SU-DHL-6 (cell line): ENCODE results near the gene CHD6.
A peak's percentile ranks its signal among the peaks of the same experiment; 100 is the strongest.

Source experiments
- H2AFZ ChIP-seq: fragments of 200-600 bp; sonication (generic); 2 replicates; pipeline ENCODE4 v1.6.1; 2014; ENCODE audit warnings: low read depth, mild to moderate bottlenecking, moderate library complexity, mixed read lengths, antibody characterized with exemption, low read length; ENCODE audit not compliant: severe bottlenecking
- H3F3A ChIP-seq: fragments of 200-600 bp; shearing (Covaris generic); 2 replicates; pipeline ENCODE4 v1.6.0; 2016; ENCODE audit warnings: antibody characterized with exemption, mild to moderate bottlenecking; ENCODE audit not compliant: insufficient read depth
- H3K27ac ChIP-seq: fragments of 200-600 bp; sonication (generic); 2 replicates; pipeline ENCODE4 v1.5.1; 2016; ENCODE audit warnings: low read depth, mild to moderate bottlenecking, low read length, moderate library complexity, mixed read lengths
- H3K27me3 ChIP-seq: fragments of 200-600 bp; sonication (generic), shearing (Covaris generic); 2 replicates; pipeline ENCODE4 v1.6.0; 2014; ENCODE audit warnings: mild to moderate bottlenecking, low read length
- H3K36me3 ChIP-seq: fragments of 200-600 bp; sonication (generic); 2 replicates; pipeline ENCODE4 v1.6.1; 2014; ENCODE audit warnings: mild to moderate bottlenecking, low read length, mixed read lengths
- H3K4me2 ChIP-seq: fragments of 300-600, 200-600 bp; shearing (Covaris generic), sonication (generic); 2 replicates; pipeline ENCODE4 v1.6.0; 2014; ENCODE audit warnings: low read length, low read depth, mild to moderate bottlenecking; ENCODE audit not compliant: poor library complexity, severe bottlenecking
- H3K4me3 ChIP-seq: fragments of 200-600 bp; sonication (generic); 2 replicates; pipeline ENCODE4 v1.5.1; 2014; ENCODE audit warnings: antibody characterized with exemption, low read length, mild to moderate bottlenecking, mixed read lengths; ENCODE audit not compliant: insufficient read depth, poor library complexity, severe bottlenecking
- H3K79me2 ChIP-seq: fragments of 200-600 bp; sonication (generic); 2 replicates; pipeline ENCODE4 v1.6.1; 2014; ENCODE audit warnings: mild to moderate bottlenecking, low read length, moderate library complexity; ENCODE audit not compliant: insufficient read depth
- H3K9ac ChIP-seq: fragments of 200-600 bp; sonication (generic); 2 replicates; pipeline ENCODE4 v1.7.0; 2014; ENCODE audit warnings: mild to moderate bottlenecking, low read length
- H3K9me2 ChIP-seq: fragments of 200-600 bp; sonication (generic); replicated peaks from 2 replicates; pipeline ENCODE4 v1.6.1; 2014; ENCODE audit warnings: low read length; ENCODE audit not compliant: insufficient read depth
- H3K9me3 ChIP-seq: fragments of 200-600 bp; sonication (generic); 2 replicates; pipeline ENCODE4 v1.6.1; 2014; ENCODE audit warnings: low read length, mixed read lengths; ENCODE audit not compliant: insufficient read depth
- H4K20me1 ChIP-seq: fragments of 200-600 bp; sonication (generic); 2 replicates; pipeline ENCODE4 v1.6.1; 2014; ENCODE audit warnings: low read depth, mild to moderate bottlenecking, antibody characterized with exemption, low read length, moderate library complexity, mixed read lengths
- EZH2phosphoT487 ChIP-seq: fragments of 200-600 bp; sonication (generic), shearing (Covaris generic); conservative IDR thresholded peaks from 2 replicates; pipeline ENCODE4 v1.6.1; 2018; ENCODE audit warnings: mild to moderate bottlenecking, antibody characterized with exemption, low read length, moderate library complexity, mixed read lengths
- TF ChIP-seq, protein P1 (sequence below): fragments of 200-600 bp; sonication (generic); IDR thresholded peaks from one replicate; pipeline ENCODE4 v1.5.1; 2017; ENCODE audit warnings: antibody characterized with exemption, mild to moderate bottlenecking, low read length, moderate library complexity; ENCODE audit not compliant: insufficient read depth, poor library complexity, severe bottlenecking

Gene CHD6

DNA sequence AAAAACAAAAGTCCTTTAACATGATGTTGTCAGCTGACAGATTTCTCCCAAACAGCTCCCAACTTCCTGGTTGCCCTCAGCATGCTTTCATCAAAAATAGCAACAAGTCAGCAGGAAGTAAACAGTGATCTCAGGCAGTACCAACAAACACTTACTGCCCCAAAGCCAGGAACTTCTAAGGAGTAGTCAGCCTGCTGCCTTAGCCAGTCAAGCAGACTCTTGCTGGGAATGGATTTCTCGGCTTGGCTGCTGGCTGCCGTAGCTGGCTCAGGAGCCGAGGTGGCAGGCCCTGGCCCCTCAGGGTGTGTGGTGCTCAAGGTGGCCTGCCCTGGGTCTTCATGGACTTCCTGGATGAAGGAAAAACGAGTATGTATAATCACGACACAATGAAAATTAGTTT lies 205.0 kb downstream of the CHD6 start:
- Histone ChIP-seq H3K27ac (no peak overlapping the region), H3K79me2 (no peaks in the 10 kb centered on the region), H3K9me2 (no peaks in the 10 kb centered on the region), H3K4me2 (no peak overlapping the region), H3F3A (no peaks in the 10 kb centered on the region), H4K20me1 (no peaks in the 10 kb centered on the region), H3K9ac (no peak overlapping the region), H3K9me3 (no peaks in the 10 kb centered on the region), H3K27me3 (no peaks in the 10 kb centered on the region), H2AFZ (no peak overlapping the region), H3K36me3 (no peaks in the 10 kb centered on the region), H3K4me3 (no peak overlapping the region)
- TF ChIP-seq, protein P1, sequence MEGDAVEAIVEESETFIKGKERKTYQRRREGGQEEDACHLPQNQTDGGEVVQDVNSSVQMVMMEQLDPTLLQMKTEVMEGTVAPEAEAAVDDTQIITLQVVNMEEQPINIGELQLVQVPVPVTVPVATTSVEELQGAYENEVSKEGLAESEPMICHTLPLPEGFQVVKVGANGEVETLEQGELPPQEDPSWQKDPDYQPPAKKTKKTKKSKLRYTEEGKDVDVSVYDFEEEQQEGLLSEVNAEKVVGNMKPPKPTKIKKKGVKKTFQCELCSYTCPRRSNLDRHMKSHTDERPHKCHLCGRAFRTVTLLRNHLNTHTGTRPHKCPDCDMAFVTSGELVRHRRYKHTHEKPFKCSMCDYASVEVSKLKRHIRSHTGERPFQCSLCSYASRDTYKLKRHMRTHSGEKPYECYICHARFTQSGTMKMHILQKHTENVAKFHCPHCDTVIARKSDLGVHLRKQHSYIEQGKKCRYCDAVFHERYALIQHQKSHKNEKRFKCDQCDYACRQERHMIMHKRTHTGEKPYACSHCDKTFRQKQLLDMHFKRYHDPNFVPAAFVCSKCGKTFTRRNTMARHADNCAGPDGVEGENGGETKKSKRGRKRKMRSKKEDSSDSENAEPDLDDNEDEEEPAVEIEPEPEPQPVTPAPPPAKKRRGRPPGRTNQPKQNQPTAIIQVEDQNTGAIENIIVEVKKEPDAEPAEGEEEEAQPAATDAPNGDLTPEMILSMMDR, result no peak
- no peak for TF ChIP-seq EZH2phosphoT487

DNA sequence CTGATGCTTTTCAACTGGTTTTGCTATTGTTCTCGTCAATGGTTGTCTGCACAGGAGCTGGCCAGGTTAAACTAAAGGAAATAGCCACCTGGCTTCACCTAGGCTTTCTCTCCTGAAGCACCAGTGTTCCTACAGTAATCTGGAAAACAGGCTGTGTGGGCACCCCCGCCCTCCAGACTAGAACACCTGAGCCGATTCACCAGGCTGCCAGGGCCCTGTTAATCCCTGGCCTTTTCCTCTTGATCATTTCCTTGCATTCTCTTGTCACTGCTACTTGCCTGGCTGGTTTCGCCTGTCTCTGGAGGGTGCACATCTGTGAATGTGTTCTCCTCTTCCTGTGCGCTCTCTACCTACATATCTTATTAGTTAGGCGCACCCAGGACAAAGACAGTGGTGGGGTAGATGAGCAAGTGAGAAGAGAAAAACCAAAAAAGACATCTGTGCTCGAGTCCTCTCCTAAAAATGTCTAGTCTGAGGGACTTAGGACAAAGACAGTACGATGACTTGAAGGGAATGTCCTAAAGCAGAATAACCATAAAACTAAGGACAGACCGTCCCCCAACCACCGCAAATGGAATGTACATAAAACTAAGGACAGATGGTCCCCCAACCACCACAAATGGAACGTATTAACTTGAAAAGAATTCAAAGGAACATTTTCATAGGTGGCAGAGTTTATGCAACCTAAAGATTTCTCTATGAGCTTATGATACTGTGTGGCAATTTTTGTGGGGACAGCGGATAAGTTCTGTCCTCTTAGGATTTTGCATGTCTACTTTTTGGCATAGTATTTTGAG lies 205.7 kb downstream of the CHD6 start:
- no peaks in the 10 kb centered on the region for H3K9me3 ChIP-seq

DNA sequence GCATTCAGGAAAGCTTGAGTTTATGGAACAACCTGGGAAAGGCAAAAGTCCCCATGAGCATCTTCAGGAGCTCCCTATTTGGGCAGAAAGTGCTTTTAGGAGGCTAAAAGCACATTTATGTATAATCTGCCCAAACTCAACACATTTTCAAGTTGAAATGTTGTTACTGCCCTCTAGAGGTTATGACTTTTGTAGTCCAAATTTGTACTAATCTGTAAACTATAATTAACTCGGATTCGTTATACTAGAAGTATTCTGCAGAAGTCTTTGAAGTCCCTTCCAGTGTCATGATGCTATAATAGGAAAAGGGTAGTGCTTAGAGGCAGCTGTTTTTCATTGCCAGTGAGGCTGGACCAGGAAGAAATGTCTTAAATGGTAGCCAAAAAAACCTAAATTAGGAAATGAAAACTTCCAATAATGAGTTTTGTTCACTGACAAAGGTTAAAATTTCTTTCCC lies 206.8 kb downstream of the CHD6 start:
- H3F3A ChIP-seq, result no peaks in the 10 kb centered on the region
- H3K9me2 ChIP-seq, result no peaks in the 10 kb centered on the region
- no peaks in the 10 kb centered on the region for H3K9me3 ChIP-seq
- H3K4me3 ChIP-seq, result no peak overlapping the region
- no peaks in the 10 kb centered on the region for H3K79me2 ChIP-seq
- H3K36me3 ChIP-seq, result no peaks in the 10 kb centered on the region
- H3K9ac ChIP-seq, result no peak overlapping the region
- H3K4me2 ChIP-seq, result no peak overlapping the region
- H3K27ac ChIP-seq, result no peak overlapping the region
- no peak for TF ChIP-seq EZH2phosphoT487
- TF ChIP-seq, protein P1, result peak; percentile 56
- no peaks in the 10 kb centered on the region for H3K27me3 ChIP-seq
- H4K20me1 ChIP-seq, result no peaks in the 10 kb centered on the region
- H2AFZ ChIP-seq, result no peak overlapping the region

More for the DNA sequence above, 205.7 kb downstream of the CHD6 start:
- TF ChIP-seq, protein P1, result no peak
- no peak for TF ChIP-seq EZH2phosphoT487
- no peaks in the 10 kb centered on the region for H4K20me1 ChIP-seq
- no peaks in the 10 kb centered on the region for H3K27me3 ChIP-seq
- no peak overlapping the region for H3K9ac ChIP-seq
- no peak overlapping the region for H3K4me3 ChIP-seq
- H3K9me2 ChIP-seq, result no peaks in the 10 kb centered on the region
- H3F3A ChIP-seq, result no peaks in the 10 kb centered on the region
- no peaks in the 10 kb centered on the region for H3K79me2 ChIP-seq
- no peak overlapping the region for H3K27ac ChIP-seq
- H3K36me3 ChIP-seq, result no peaks in the 10 kb centered on the region
- no peak overlapping the region for H2AFZ ChIP-seq
- no peak overlapping the region for H3K4me2 ChIP-seq
